GM04504 (cell line): ENCODE results near the gene FAM83B.

Experiments used
- DNase-seq: peaks from one replicate; pipeline ENCODE4 v3.0.0-alpha.2; 2012; ENCODE audit warnings: low read depth

Gene FAM83B

DNA sequence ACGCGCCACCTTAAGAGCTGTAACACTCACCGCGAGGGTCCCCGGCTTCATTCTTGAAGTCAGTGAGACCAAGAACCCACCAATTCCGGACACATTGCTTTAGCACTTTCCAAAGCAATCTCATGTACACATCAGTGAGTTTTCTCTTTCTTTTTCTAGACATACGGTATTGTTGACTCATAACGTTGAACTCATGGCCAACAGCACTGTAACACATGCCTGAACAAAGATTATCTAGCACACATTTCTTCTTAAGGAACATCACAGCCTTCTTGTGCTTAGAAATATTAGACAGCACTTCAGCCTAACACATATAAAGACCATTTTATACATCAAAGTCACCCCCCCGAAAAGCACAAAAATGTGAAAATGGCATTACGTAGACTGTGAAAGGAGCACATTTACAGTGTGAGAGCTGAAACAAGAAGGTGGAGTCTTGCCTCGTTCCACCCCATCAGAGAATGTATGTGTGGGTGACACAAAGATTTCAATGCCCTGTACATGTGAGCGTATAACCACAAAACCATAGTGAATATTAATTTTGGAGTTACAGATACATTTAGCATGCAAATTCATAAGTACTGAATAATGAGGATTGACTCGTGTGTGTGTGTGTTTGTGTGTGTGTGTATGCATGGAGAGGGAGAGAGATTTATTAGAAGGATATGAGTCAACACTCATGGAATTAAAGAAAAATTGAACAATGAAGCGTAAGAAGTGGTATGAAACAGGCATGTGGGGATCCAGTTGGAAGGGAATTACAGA lies 134.1 kb downstream of the FAM83B start:
- peak; percentile 5 for DNase-seq

- DNase-seq, result peak; percentile 85
Measured at GRCh38 chr6:54981276-54981609, 134.7 kb downstream of the FAM83B start.

- peak; percentile 45 for DNase-seq
Measured at GRCh38 chr6:54981647-54982046, 135.1 kb downstream of the FAM83B start.

- DNase-seq, result no peak
Measured at GRCh38 chr6:54987633-54988290, 141.2 kb downstream of the FAM83B start.

DNA sequence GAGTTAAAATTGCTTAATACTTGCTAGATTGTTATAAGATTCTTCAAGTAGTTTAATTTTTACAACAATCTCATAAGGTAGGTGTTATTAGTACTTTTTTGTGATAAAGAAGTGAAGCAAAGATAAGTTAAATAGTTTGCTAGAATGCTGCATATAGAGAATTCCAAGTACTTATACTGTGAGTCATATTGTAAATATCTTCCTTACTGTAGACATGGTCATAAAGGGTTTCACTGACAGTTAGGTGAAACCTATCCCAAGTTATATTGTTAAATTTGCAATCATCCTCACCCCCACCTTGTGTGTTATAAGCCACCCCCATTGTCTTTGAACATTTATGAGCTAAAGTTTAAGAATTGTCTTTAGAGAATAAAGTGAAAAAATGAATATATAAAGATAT lies 142.0 kb downstream of the FAM83B start:
- no peak for DNase-seq

DNA sequence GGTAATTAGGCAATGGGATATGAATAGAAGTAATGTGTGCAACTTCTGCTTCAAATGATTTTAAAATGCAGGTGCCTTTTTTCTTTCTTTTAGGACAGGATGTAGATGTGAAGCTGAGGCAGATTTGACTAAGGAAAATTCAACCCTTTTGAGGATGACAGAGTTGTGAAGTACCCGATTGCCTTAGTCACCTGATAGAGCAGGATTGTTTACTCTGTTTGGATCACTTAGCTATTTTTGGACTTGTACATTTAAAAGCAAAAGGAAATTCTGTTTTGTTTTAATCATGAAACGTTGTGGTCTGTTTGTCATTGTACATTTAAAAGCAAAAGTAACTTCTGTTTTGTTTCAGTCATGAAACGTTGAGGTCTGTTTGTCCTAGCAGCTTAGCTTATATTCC lies 143.4 kb downstream of the FAM83B start:
- no peak for DNase-seq
